HepG2 (cell line): ENCODE measurements around the gene NT5DC4. TPM values are rescaled to one million over a fixed set of nuclear protein-coding genes. Genes with fewer than 3 reads are reported as not detected.

Source experiments
- AHDC1 ChIP-seq: sonication (generic); formaldehyde crosslinking; IDR thresholded peaks from 2 replicates; pipeline ENCODE4 v1.5.1; 2020; ENCODE audit warnings: mild to moderate bottlenecking, missing genetic modification reagents, borderline replicate concordance
- ATAD3A ChIP-seq: sonication (generic); formaldehyde crosslinking; IDR thresholded peaks from 2 replicates; pipeline ENCODE4 v1.4.0; 2020; ENCODE audit warnings: missing genetic modification reagents
- CAMTA2 ChIP-seq: sonication (generic); formaldehyde crosslinking; IDR thresholded peaks from 2 replicates; pipeline ENCODE4 v1.4.0; 2020; ENCODE audit warnings: mild to moderate bottlenecking, missing genetic modification reagents, borderline replicate concordance
- CREM ChIP-seq, 2 experiments: sonication (generic) in 1 of 2; formaldehyde crosslinking in 1 of 2; IDR thresholded peaks; 2 replicates each; pipeline versions ENCODE4 v1.4.0 to v1.6.1; 2016 to 2020; ENCODE audit warnings: antibody characterized with exemption in 1 of 2, mild to moderate bottlenecking in 1 of 2, missing genetic modification reagents in 1 of 2
- HIC2 ChIP-seq: sonication (generic); formaldehyde crosslinking; IDR thresholded peaks from 2 replicates; pipeline ENCODE4 v1.9.0; 2022; ENCODE audit warnings: low read depth, missing genetic modification reagents
- IRF1 ChIP-seq: sonication (generic); formaldehyde crosslinking; IDR thresholded peaks from 2 replicates; pipeline ENCODE4 v1.4.0; 2020; ENCODE audit warnings: low read depth, mild to moderate bottlenecking, missing genetic modification reagents
- KLF12 ChIP-seq: sonication (generic); formaldehyde crosslinking; IDR thresholded peaks from 2 replicates; pipeline ENCODE4 v1.4.0; 2020; ENCODE audit warnings: missing genetic modification reagents, borderline replicate concordance
- MIXL1 ChIP-seq: IDR thresholded peaks from 2 replicates; pipeline ENCODE4 v1.6.1; 2016
- MXD1 ChIP-seq: sonication (generic); formaldehyde crosslinking; IDR thresholded peaks from 2 replicates; pipeline ENCODE4 v1.4.0; 2020; ENCODE audit warnings: mild to moderate bottlenecking, missing genetic modification reagents
- NFE2L2 ChIP-seq: fragments of 150-350 bp; IDR thresholded peaks from 2 replicates; pipeline ENCODE4 v1.6.1; 2014; ENCODE audit warnings: low read length
- POLR2AphosphoS5 ChIP-seq: IDR thresholded peaks from 2 replicates; pipeline ENCODE4 v1.6.1; 2012; ENCODE audit warnings: low read depth, low read length
- SAP130 ChIP-seq: IDR thresholded peaks from 2 replicates; pipeline ENCODE4 v1.6.1; 2016; ENCODE audit warnings: low read depth
- ZFP41 ChIP-seq: sonication (generic); formaldehyde crosslinking; IDR thresholded peaks from 2 replicates; pipeline ENCODE4 v1.4.0; 2020; ENCODE audit warnings: mild to moderate bottlenecking, missing genetic modification reagents, borderline replicate concordance
- ZNF496 ChIP-seq: sonication (generic); formaldehyde crosslinking; IDR thresholded peaks from 2 replicates; pipeline ENCODE4 v1.8.1; 2023; ENCODE audit warnings: mild to moderate bottlenecking, moderate library complexity, missing genetic modification reagents; ENCODE audit not compliant: insufficient replicate concordance
- ZNF674 ChIP-seq: sonication (generic); formaldehyde crosslinking; IDR thresholded peaks from 2 replicates; pipeline ENCODE4 v1.5.0; 2020; ENCODE audit warnings: low read depth, mild to moderate bottlenecking, missing genetic modification reagents
- ZNF740 ChIP-seq: sonication (generic); formaldehyde crosslinking; IDR thresholded peaks from 2 replicates; pipeline ENCODE4 v1.4.0; 2020; ENCODE audit warnings: missing genetic modification reagents
- ZNF761 ChIP-seq: sonication (generic); formaldehyde crosslinking; conservative IDR thresholded peaks from 2 replicates; pipeline ENCODE4 v1.4.0; 2020; ENCODE audit warnings: mild to moderate bottlenecking, missing genetic modification reagents
- ZSCAN22 ChIP-seq: sonication (generic); formaldehyde crosslinking; IDR thresholded peaks from 2 replicates; pipeline ENCODE4 v1.4.0; 2020; ENCODE audit warnings: mild to moderate bottlenecking, missing genetic modification reagents
- polyA plus RNA-seq, 8 experiments: library from polyadenylated mRNA; depleted of rRNA in 3 of 8; stranded (reverse) in 7 of 8; unstranded in 1 of 8; fragments of >200 nt; fragmentation: Illumina TruSeq in 4 of 8; extraction: Trizol in 4 of 8; gene quantifications; 2 replicates each; pipeline versions ENCODE4 v1.2.1 to v1.2.3, GENCODE V29; 2011 to 2016; ENCODE audit warnings: low read depth in 4 of 8, missing spikeins in 1 of 8, mixed read lengths in 1 of 8; ENCODE audit not compliant: insufficient read depth in 1 of 8
- total RNA-seq, 5 experiments: library from RNA; depleted of rRNA; stranded (reverse); fragments of >200 nt; fragmentation: Illumina TruSeq; extraction: Trizol; gene quantifications; 2 replicates each; pipeline ENCODE4 v1.2.3, GENCODE V29; 2016; ENCODE audit warnings: low read depth in 1 of 5
- TF ChIP-seq, protein P1 (sequence below): sonication (generic); formaldehyde crosslinking; IDR thresholded peaks from 2 replicates; pipeline ENCODE4 v1.8.0; 2022; ENCODE audit warnings: missing genetic modification reagents, mild to moderate bottlenecking, moderate library complexity, borderline replicate concordance

The NT5DC4 gene
- total and polyA plus RNA-seq, 2 of the 13 experiments (the other 11 are each of a cell fraction or from before 2014, with no cell fraction given): 0.04 to 4.2 TPM

GRCh38 chr2:112692495-112692911 is 28.3 kb upstream of the NT5DC4 start (continued):
- TF ChIP-seq, protein P1, sequence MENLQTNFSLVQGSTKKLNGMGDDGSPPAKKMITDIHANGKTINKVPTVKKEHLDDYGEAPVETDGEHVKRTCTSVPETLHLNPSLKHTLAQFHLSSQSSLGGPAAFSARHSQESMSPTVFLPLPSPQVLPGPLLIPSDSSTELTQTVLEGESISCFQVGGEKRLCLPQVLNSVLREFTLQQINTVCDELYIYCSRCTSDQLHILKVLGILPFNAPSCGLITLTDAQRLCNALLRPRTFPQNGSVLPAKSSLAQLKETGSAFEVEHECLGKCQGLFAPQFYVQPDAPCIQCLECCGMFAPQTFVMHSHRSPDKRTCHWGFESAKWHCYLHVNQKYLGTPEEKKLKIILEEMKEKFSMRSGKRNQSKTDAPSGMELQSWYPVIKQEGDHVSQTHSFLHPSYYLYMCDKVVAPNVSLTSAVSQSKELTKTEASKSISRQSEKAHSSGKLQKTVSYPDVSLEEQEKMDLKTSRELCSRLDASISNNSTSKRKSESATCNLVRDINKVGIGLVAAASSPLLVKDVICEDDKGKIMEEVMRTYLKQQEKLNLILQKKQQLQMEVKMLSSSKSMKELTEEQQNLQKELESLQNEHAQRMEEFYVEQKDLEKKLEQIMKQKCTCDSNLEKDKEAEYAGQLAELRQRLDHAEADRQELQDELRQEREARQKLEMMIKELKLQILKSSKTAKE: peak; percentile 73; the same call in 1 of the 2 replicates
- TF ChIP-seq AHDC1 (CRISPR knock-in tag) (no peak), IRF1 (CRISPR knock-in tag) (no peak), SAP130 (peak; percentile 89), ATAD3A (CRISPR knock-in tag) (no peak), ZFP41 (CRISPR knock-in tag) (no peak), ZNF496 (CRISPR knock-in tag) (no peak), KLF12 (CRISPR knock-in tag) (no peak), MXD1 (CRISPR knock-in tag) (no peak), NFE2L2 (peak; percentile 98), CREM (IDR thresholded peaks at IDR 0.05) (no peak), CREM (CRISPR knock-in tag; IDR thresholded peaks at IDR 0.05) (no peak), ZNF674 (no peak), ZNF761 (CRISPR knock-in tag) (no peak), ZSCAN22 (CRISPR knock-in tag) (no peak), MIXL1 (CRISPR knock-in tag) (0 out of 2 replicates have a peak, but pooled peaks have one; percentile 29), CAMTA2 (CRISPR knock-in tag) (no peak), HIC2 (CRISPR knock-in tag) (peak; percentile 33; the same call in 1 of the 2 replicates), POLR2AphosphoS5 (no peak), ZNF740 (CRISPR knock-in tag) (no peak)
